ENCODE data around the gene MTG2.

Gene MTG2

DNA sequence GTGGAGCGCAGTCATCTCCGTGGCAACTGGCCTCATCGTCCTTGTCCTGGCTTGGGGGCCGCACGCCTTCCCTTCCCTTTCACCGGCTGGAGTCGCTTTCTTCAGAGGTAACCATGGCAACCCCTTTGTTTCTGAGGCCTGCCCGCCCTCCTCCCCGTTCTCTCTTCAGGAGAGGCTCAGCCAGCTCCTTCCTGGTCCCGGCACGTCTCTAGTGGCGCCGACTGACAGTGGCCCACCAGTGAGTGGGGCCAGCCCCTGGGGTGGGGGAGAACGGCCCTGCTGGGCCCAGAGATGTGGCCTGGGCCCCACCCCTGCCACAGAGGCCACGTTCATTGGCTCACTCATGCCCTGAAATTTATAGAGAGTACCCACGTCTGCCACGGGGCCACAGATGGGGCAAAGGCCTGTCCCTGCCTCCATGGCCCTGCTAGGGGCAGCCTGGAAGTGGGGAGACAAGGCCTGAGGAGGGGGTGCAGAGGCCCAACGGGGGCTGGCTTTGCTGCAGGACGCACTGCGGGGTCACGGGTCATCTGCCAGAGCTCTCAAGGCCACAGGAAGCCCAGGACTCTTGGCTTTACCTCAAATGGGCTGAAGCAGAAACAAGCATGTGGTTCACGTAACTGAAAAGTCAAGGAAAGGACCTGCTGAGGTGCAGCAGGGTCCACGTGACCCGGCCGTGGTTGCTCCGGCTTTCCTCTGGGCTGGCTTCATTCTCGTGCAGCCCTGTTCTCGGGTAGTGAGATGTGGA is 54.1 kb downstream of the MTG2 start:
- Histone ChIP-seq H3K4me3 (ENCODE audit: low read length) (no peak overlapping the region), H3K9ac (ENCODE audit: low read length) (no peak overlapping the region), H3K4me1 (ENCODE audit: control insufficient read depth, insufficient read depth, low read length) (peaks cover 10% of the 10 kb centered on the region), H3K27me3 (replicated peaks; ENCODE audit: control insufficient read depth, insufficient read depth, low read length) (peaks cover 13% of the 10 kb centered on the region), H3K9me3 (ENCODE audit: control insufficient read depth, low read length) (peaks cover 3% of the 10 kb centered on the region), H3K36me3 (ENCODE audit: control insufficient read depth, insufficient read depth, low read length, severe bottlenecking) (peaks cover 6% of the 10 kb centered on the region)
- no peak for DNase-seq (ENCODE audit: low read depth)

- H3K9ac ChIP-seq (ENCODE audit: low read length), result peak overlapping the region; percentile 29
- H3K36me3 ChIP-seq (ENCODE audit: control insufficient read depth, insufficient read depth, low read length, severe bottlenecking), result peaks cover 11% of the 10 kb centered on the region
- H3K4me3 ChIP-seq (ENCODE audit: low read length), result peak overlapping the region; percentile 84
- DNase-seq (ENCODE audit: low read depth), result no peak
- H3K27me3 ChIP-seq (replicated peaks; ENCODE audit: control insufficient read depth, insufficient read depth, low read length), result peaks cover 13% of the 10 kb centered on the region
- peaks cover 3% of the 10 kb centered on the region for H3K9me3 ChIP-seq (ENCODE audit: control insufficient read depth, low read length)
- peaks cover 10% of the 10 kb centered on the region for H3K4me1 ChIP-seq (ENCODE audit: control insufficient read depth, insufficient read depth, low read length)
Measured at GRCh38 chr20:62237514-62237800, 54.6 kb downstream of the MTG2 start.

DNA sequence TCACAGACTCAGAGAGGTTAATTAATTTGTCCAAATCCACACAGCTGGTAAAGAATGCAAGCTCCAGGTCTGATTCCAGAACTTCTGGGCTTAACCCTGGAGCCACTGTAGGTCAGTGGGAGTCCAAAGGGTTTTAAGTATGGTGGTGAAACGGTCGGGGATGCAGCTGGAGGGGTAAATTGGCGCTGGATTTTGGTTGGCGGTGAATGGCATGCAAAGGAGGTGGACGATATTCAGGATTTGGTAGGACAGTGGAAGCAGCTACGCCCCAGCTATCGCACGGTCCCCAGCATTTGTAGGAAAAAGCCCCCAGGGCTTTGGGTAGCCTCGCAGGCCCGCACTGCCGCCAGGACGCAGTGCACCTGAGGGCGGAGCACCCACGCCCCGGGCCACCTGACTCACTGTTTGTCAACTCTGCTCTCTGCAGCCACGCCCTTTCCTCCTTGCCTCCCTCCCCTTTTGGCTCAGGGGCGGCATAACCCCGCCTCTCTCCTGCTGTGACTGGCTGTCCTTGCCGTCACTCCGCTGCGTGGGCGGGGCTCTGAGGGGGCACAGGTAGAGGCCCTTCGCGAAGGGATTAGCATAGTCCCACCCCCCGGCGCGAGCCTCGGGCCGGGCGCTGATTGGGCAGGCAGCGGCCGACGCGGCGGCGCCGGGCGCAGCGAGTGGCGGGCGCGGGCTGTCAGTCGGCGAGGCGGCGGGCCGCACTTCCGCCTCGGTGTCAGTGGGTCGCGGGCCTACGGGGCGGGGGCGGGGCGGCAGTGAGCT is 55.2 kb downstream of the MTG2 start, which contains the start of gene OSBPL2:
OSBPL2 (plus strand) TSS at position 721 of the 768 bp plus-strand sequence. CDS start 17,664 bp downstream, outside the sequence.
- Histone ChIP-seq H3K9me3 (ENCODE audit: control insufficient read depth, low read length) (peaks cover 3% of the 10 kb centered on the region), H3K4me1 (ENCODE audit: control insufficient read depth, insufficient read depth, low read length) (peaks cover 10% of the 10 kb centered on the region), H3K4me3 (ENCODE audit: low read length) (peak within 1 kb of the TSS; percentile 84), H3K36me3 (ENCODE audit: control insufficient read depth, insufficient read depth, low read length, severe bottlenecking) (peaks cover 14% of the 10 kb centered on the region), H3K9ac (ENCODE audit: low read length) (peak within 1 kb of the TSS; percentile 85), H3K27me3 (replicated peaks; ENCODE audit: control insufficient read depth, insufficient read depth, low read length) (peaks cover 13% of the 10 kb centered on the region)
- DNase-seq (ENCODE audit: low read depth), result peak; percentile 99

DNA sequence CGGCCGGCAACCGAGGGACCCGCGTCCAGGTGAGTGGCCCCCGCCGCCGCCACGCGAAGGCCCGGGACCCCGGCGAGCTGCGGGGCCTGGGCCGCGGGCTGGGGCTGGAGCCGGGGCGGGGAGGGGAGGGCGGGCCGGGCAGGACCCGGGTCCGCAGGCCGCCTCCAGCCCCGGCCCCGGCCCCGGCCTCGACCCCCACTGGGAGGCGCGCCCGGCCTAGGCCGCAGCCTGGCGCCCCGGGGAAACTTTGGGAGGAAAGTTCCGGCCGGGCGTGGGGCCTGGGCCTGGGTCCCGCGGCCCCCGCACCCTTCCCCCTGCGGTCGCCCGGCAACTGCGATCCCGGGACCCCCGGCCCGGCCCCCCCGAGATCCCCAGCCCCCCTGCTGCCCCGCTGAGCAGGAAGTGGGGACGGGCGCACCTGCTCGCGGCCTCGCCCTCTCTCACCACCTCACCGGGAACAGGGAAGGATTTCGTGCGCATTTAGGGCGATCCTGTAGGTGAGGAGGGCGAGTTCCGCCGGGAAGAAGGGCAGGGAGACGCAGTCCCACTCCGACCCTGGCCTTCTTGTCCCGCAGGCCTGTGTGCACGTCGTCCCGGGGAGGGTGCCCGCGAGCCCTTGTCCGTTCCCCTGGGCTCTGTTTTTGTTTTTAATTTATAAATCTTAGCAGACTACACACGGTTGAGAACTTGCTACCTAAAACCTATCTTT is 55.9 kb downstream of the MTG2 start:
- Histone ChIP-seq H3K27me3 (replicated peaks; ENCODE audit: control insufficient read depth, insufficient read depth, low read length) (peaks cover 10% of the 10 kb centered on the region), H3K9ac (ENCODE audit: low read length) (peak overlapping the region; percentile 85), H3K36me3 (ENCODE audit: control insufficient read depth, insufficient read depth, low read length, severe bottlenecking) (peaks cover 14% of the 10 kb centered on the region), H3K4me1 (ENCODE audit: control insufficient read depth, insufficient read depth, low read length) (peaks cover 10% of the 10 kb centered on the region), H3K4me3 (ENCODE audit: low read length) (peak overlapping the region; percentile 84), H3K9me3 (ENCODE audit: control insufficient read depth, low read length) (peaks cover 2% of the 10 kb centered on the region)
- DNase-seq (ENCODE audit: low read depth), result peak; percentile 42

GRCh38 chr20:62239278-62239879 is 56.6 kb downstream of the MTG2 start:
- Histone ChIP-seq H3K27me3 (replicated peaks; ENCODE audit: control insufficient read depth, insufficient read depth, low read length) (peaks cover 8% of the 10 kb centered on the region), H3K9me3 (ENCODE audit: control insufficient read depth, low read length) (no peaks in the 10 kb centered on the region), H3K4me3 (ENCODE audit: low read length) (peak overlapping the region; percentile 84), H3K9ac (ENCODE audit: low read length) (peak overlapping the region; percentile 85), H3K4me1 (ENCODE audit: control insufficient read depth, insufficient read depth, low read length) (peaks cover 10% of the 10 kb centered on the region), H3K36me3 (ENCODE audit: control insufficient read depth, insufficient read depth, low read length, severe bottlenecking) (peaks cover 14% of the 10 kb centered on the region)
- DNase-seq (ENCODE audit: low read depth), result no peak

DNA sequence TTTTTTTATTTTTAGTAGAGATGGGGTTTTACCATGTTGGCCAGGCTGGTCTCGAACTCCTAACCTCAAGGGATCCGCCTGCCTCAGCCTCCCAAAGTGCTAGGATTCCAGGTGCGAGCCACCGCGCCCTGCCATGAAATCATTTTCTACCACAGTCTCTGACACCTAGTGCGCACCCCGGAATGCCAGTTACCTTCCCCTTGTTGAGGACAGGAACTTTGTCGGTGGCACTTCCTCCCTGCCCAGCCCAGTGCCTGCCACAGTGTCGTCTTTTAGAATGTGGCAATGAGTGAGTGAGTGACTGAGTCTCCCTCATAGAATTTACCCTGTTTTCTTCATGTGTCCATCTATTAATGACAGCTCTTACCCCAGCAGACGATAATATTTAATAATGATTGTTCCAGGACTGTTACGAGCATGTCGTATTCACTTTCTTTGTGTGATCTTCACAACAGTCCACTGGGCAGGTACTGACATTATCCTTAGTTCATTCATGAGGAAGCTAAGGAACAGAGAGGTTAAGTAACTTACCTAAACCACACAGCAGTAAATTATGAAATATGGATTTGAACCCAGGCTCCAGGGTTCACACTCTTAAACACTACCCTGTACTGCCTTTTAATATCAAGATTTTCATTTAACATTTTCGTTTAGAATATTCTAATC is 57.3 kb downstream of the MTG2 start:
- peaks cover 8% of the 10 kb centered on the region for H3K27me3 ChIP-seq (replicated peaks; ENCODE audit: control insufficient read depth, insufficient read depth, low read length)
- peaks cover 10% of the 10 kb centered on the region for H3K4me1 ChIP-seq (ENCODE audit: control insufficient read depth, insufficient read depth, low read length)
- no peak overlapping the region for H3K4me3 ChIP-seq (ENCODE audit: low read length)
- H3K9ac ChIP-seq (ENCODE audit: low read length), result no peak overlapping the region
- DNase-seq (ENCODE audit: low read depth), result no peak
- no peaks in the 10 kb centered on the region for H3K9me3 ChIP-seq (ENCODE audit: control insufficient read depth, low read length)
- peaks cover 18% of the 10 kb centered on the region for H3K36me3 ChIP-seq (ENCODE audit: control insufficient read depth, insufficient read depth, low read length, severe bottlenecking)

- H3K4me3 ChIP-seq (ENCODE audit: low read length), result no peak overlapping the region
- peaks cover 10% of the 10 kb centered on the region for H3K4me1 ChIP-seq (ENCODE audit: control insufficient read depth, insufficient read depth, low read length)
- peaks cover 2% of the 10 kb centered on the region for H3K27me3 ChIP-seq (replicated peaks; ENCODE audit: control insufficient read depth, insufficient read depth, low read length)
- H3K9ac ChIP-seq (ENCODE audit: low read length), result no peak overlapping the region
- H3K36me3 ChIP-seq (ENCODE audit: control insufficient read depth, insufficient read depth, low read length, severe bottlenecking), result peaks cover 18% of the 10 kb centered on the region
- H3K9me3 ChIP-seq (ENCODE audit: control insufficient read depth, low read length), result no peaks in the 10 kb centered on the region
- no peak for DNase-seq (ENCODE audit: low read depth)
Measured at GRCh38 chr20:62241506-62241905, 58.7 kb downstream of the MTG2 start.

- H3K9me3 ChIP-seq (ENCODE audit: control insufficient read depth, low read length), result no peaks in the 10 kb centered on the region
- H3K4me3 ChIP-seq (ENCODE audit: low read length), result no peak overlapping the region
Measured at GRCh38 chr20:62242176-62242575, 59.3 kb downstream of the MTG2 start.

DNA sequence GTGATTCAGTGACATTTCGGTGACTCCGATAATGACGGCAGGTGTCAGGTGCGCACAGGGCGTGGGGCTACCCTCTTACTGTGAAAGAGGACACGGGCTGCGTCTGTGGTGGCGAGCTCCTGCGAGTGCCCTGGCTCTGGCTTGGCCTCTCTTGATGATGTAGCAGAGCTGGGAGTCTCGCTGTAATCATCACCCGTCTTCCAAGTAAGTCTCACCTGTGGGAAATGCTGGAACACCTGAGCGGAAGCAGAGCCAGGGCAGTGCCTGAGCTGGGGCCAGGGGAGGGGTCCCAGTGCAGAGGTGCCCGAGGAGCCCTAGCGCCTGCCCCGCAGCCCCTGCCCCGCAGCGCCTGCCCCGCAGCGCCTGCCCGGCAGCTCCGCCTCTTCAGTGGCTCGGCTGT is 60.3 kb downstream of the MTG2 start:
- H3K9ac ChIP-seq (ENCODE audit: low read length), result no peak overlapping the region
- no peak overlapping the region for H3K4me3 ChIP-seq (ENCODE audit: low read length)
- no peaks in the 10 kb centered on the region for H3K27me3 ChIP-seq (replicated peaks; ENCODE audit: control insufficient read depth, insufficient read depth, low read length)
- peaks cover 7% of the 10 kb centered on the region for H3K4me1 ChIP-seq (ENCODE audit: control insufficient read depth, insufficient read depth, low read length)
- DNase-seq (ENCODE audit: low read depth), result no peak
- H3K9me3 ChIP-seq (ENCODE audit: control insufficient read depth, low read length), result no peaks in the 10 kb centered on the region
- peaks cover 18% of the 10 kb centered on the region for H3K36me3 ChIP-seq (ENCODE audit: control insufficient read depth, insufficient read depth, low read length, severe bottlenecking)

More at GRCh38 chr20:62242176-62242575, 59.3 kb downstream of the MTG2 start:
- no peaks in the 10 kb centered on the region for H3K27me3 ChIP-seq (replicated peaks; ENCODE audit: control insufficient read depth, insufficient read depth, low read length)
- no peak overlapping the region for H3K9ac ChIP-seq (ENCODE audit: low read length)
- peaks cover 10% of the 10 kb centered on the region for H3K4me1 ChIP-seq (ENCODE audit: control insufficient read depth, insufficient read depth, low read length)
- peaks cover 18% of the 10 kb centered on the region for H3K36me3 ChIP-seq (ENCODE audit: control insufficient read depth, insufficient read depth, low read length, severe bottlenecking)
- DNase-seq (ENCODE audit: low read depth), result no peak

GRCh38 chr20:62243906-62244515 is 61.2 kb downstream of the MTG2 start:
- Histone ChIP-seq H3K4me3 (ENCODE audit: low read length) (no peak overlapping the region), H3K4me1 (ENCODE audit: control insufficient read depth, insufficient read depth, low read length) (peaks cover 7% of the 10 kb centered on the region), H3K9ac (ENCODE audit: low read length) (no peak overlapping the region), H3K36me3 (ENCODE audit: control insufficient read depth, insufficient read depth, low read length, severe bottlenecking) (peaks cover 18% of the 10 kb centered on the region), H3K9me3 (ENCODE audit: control insufficient read depth, low read length) (no peaks in the 10 kb centered on the region), H3K27me3 (replicated peaks; ENCODE audit: control insufficient read depth, insufficient read depth, low read length) (no peaks in the 10 kb centered on the region)
- DNase-seq (ENCODE audit: low read depth), result no peak

All from adipocyte (in vitro differentiated cells).